HepG2 (cell line): Measurements from ENCODE around the gene CMTM8. TPM values are rescaled to one million over a fixed set of nuclear protein-coding genes. Genes with fewer than 3 reads are reported as not detected.

Experiments
- ASH2L ChIP-seq: fragments of 300-600, 200-600 bp; sonication (generic); IDR thresholded peaks from 2 replicates; pipeline ENCODE4 v1.7.0; 2017; ENCODE audit warnings: low read depth, mild to moderate bottlenecking, moderate library complexity, mixed read lengths, low read length; ENCODE audit not compliant: insufficient read length
- CC2D1A ChIP-seq: sonication (generic); formaldehyde crosslinking; IDR thresholded peaks from 2 replicates; pipeline ENCODE4 v1.8.1; 2023; ENCODE audit warnings: mild to moderate bottlenecking, missing genetic modification reagents
- EHMT2 ChIP-seq: fragments of 200-600 bp; sonication (generic); IDR thresholded peaks from 2 replicates; pipeline ENCODE4 v1.7.0; 2017; ENCODE audit warnings: antibody characterized with exemption, low read depth, low read length, borderline replicate concordance
- HES4 ChIP-seq: sonication (generic); formaldehyde crosslinking; IDR thresholded peaks from 2 replicates; pipeline ENCODE4 v1.9.0; 2021; ENCODE audit warnings: mild to moderate bottlenecking, missing genetic modification reagents, borderline replicate concordance
- HHEX ChIP-seq: IDR thresholded peaks from 2 replicates; pipeline ENCODE4 v1.6.1; 2016; ENCODE audit warnings: control low read depth
- HIVEP1 ChIP-seq: sonication (generic); formaldehyde crosslinking; IDR thresholded peaks from 2 replicates; pipeline ENCODE4 v1.4.0; 2020; ENCODE audit warnings: mild to moderate bottlenecking, missing genetic modification reagents
- HOXD1 ChIP-seq: sonication (generic); formaldehyde crosslinking; IDR thresholded peaks from 2 replicates; pipeline ENCODE4 v1.5.0; 2020; ENCODE audit warnings: missing genetic modification reagents
- MAFF ChIP-seq: IDR thresholded peaks from 2 replicates; pipeline ENCODE4 v1.6.1; 2011; ENCODE audit warnings: low read depth, low read length, improper control_type of control experiment
- TARDBP ChIP-seq: sonication (generic); formaldehyde crosslinking; IDR thresholded peaks from 2 replicates; pipeline ENCODE4 v1.8.0; 2022; ENCODE audit warnings: mild to moderate bottlenecking, missing genetic modification reagents
- U2AF1 ChIP-seq: fragments of 200-400 bp; formaldehyde crosslinking; optimal IDR thresholded peaks from 2 replicates; pipeline ENCODE3; 2017; ENCODE audit warnings: mild to moderate bottlenecking, low read depth, low read length
- U2AF2 ChIP-seq: fragments of 200-400 bp; formaldehyde crosslinking; IDR thresholded peaks from 2 replicates; pipeline ENCODE4 v1.6.1; 2017; ENCODE audit warnings: low read depth, mild to moderate bottlenecking, low read length
- ZNF30 ChIP-seq: sonication (generic); formaldehyde crosslinking; IDR thresholded peaks from 2 replicates; pipeline ENCODE4 v1.5.0; 2020; ENCODE audit warnings: mild to moderate bottlenecking, missing genetic modification reagents
- ZNF350 ChIP-seq: sonication (generic); formaldehyde crosslinking; IDR thresholded peaks from 2 replicates; pipeline ENCODE4 v1.4.0; 2020; ENCODE audit warnings: mild to moderate bottlenecking, low read depth, missing genetic modification reagents, borderline replicate concordance
- ZNF446 ChIP-seq: sonication (generic); formaldehyde crosslinking; IDR thresholded peaks from 2 replicates; pipeline ENCODE4 v1.5.0; 2020; ENCODE audit warnings: mild to moderate bottlenecking, missing genetic modification reagents
- ZNF496 ChIP-seq: sonication (generic); formaldehyde crosslinking; IDR thresholded peaks from 2 replicates; pipeline ENCODE4 v1.8.1; 2023; ENCODE audit warnings: mild to moderate bottlenecking, moderate library complexity, missing genetic modification reagents; ENCODE audit not compliant: insufficient replicate concordance
- ZNF724P ChIP-seq: sonication (generic); formaldehyde crosslinking; IDR thresholded peaks from 2 replicates; pipeline ENCODE4 v1.8.0; 2022; ENCODE audit warnings: missing genetic modification reagents, borderline replicate concordance
- polyA plus RNA-seq, 8 experiments: library from polyadenylated mRNA; depleted of rRNA in 3 of 8; stranded (reverse) in 7 of 8; unstranded in 1 of 8; fragments of >200 nt; fragmentation: Illumina TruSeq in 4 of 8; extraction: Trizol in 4 of 8; gene quantifications; 2 replicates each; pipeline versions ENCODE4 v1.2.1 to v1.2.3, GENCODE V29; 2011 to 2016; ENCODE audit warnings: low read depth in 4 of 8, missing spikeins in 1 of 8, mixed read lengths in 1 of 8; ENCODE audit not compliant: insufficient read depth in 1 of 8
- total RNA-seq, 5 experiments: library from RNA; depleted of rRNA; stranded (reverse); fragments of >200 nt; fragmentation: Illumina TruSeq; extraction: Trizol; gene quantifications; 2 replicates each; pipeline ENCODE4 v1.2.3, GENCODE V29; 2016; ENCODE audit warnings: low read depth in 1 of 5
- TF ChIP-seq, protein P1 (sequence below): sonication (generic); formaldehyde crosslinking; IDR thresholded peaks from 2 replicates; pipeline ENCODE4 v1.8.1; 2022; ENCODE audit warnings: low read depth, mild to moderate bottlenecking, missing genetic modification reagents
- TF ChIP-seq, protein P2 (sequence below): sonication (generic); formaldehyde crosslinking; IDR thresholded peaks from 2 replicates; pipeline ENCODE4 v1.4.0; 2020; ENCODE audit warnings: missing genetic modification reagents
- TF ChIP-seq, protein P3 (sequence below): sonication (generic); formaldehyde crosslinking; IDR thresholded peaks from 2 replicates; pipeline ENCODE4 v1.5.1; 2020; ENCODE audit warnings: mild to moderate bottlenecking, missing genetic modification reagents, moderate library complexity
- TF ChIP-seq, protein P4 (sequence below): sonication (generic); formaldehyde crosslinking; IDR thresholded peaks from 2 replicates; pipeline ENCODE4 v1.9.0; 2021; ENCODE audit warnings: missing genetic modification reagents, mild to moderate bottlenecking, borderline replicate concordance

The CMTM8 gene
- total and polyA plus RNA-seq, 2 of the 13 experiments (the other 11 are each of a cell fraction or from before 2014, with no cell fraction given), result 8.9 to 15.8 TPM

DNA sequence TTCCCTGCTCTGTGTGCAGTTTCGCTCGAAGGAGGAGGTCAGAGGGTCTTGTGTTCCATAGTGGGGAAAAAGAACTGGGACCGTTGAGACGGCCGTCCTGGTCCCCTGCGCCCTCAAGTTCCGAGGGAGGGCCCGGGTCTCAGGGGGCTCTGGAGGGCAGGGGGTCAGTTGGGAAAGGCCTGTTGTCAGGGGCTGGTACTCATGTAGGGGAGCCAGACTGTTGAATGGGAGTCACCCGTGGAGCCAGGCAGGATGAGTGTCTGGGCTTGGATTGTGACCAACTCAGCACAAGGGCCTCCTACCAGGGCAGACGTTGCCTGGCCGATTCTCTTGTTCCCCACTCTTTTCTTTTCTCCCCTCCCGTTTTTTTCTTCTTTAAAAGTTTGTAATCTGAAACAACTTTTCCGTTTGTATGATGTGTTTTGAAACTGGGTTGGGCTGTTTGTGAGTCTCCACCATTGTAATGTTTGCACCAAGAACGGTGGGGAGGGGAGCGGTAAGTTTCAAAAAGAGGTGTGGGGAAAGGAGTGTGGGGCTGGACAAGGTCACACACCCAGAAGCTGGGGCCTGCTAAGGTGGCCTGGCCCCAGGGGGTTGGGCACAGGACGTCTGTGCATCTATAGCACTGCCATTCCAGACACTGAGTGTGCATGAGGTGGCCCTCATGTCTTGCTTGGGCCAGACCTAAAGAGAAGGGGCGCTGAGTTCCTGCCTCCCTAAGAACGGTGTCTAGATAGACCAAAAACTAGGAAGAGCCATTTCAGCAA is 154.2 kb downstream of the CMTM8 start (continued):
- TF ChIP-seq, protein P1, sequence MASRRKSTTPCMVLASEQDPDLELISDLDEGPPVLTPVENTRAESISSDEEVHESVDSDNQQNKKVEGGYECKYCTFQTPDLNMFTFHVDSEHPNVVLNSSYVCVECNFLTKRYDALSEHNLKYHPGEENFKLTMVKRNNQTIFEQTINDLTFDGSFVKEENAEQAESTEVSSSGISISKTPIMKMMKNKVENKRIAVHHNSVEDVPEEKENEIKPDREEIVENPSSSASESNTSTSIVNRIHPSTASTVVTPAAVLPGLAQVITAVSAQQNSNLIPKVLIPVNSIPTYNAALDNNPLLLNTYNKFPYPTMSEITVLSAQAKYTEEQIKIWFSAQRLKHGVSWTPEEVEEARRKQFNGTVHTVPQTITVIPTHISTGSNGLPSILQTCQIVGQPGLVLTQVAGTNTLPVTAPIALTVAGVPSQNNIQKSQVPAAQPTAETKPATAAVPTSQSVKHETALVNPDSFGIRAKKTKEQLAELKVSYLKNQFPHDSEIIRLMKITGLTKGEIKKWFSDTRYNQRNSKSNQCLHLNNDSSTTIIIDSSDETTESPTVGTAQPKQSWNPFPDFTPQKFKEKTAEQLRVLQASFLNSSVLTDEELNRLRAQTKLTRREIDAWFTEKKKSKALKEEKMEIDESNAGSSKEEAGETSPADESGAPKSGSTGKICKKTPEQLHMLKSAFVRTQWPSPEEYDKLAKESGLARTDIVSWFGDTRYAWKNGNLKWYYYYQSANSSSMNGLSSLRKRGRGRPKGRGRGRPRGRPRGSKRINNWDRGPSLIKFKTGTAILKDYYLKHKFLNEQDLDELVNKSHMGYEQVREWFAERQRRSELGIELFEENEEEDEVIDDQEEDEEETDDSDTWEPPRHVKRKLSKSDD (CRISPR knock-in tag), result 0 out of 2 replicates have a peak, but pooled peaks have one; percentile 4
- TF ChIP-seq, protein P2, sequence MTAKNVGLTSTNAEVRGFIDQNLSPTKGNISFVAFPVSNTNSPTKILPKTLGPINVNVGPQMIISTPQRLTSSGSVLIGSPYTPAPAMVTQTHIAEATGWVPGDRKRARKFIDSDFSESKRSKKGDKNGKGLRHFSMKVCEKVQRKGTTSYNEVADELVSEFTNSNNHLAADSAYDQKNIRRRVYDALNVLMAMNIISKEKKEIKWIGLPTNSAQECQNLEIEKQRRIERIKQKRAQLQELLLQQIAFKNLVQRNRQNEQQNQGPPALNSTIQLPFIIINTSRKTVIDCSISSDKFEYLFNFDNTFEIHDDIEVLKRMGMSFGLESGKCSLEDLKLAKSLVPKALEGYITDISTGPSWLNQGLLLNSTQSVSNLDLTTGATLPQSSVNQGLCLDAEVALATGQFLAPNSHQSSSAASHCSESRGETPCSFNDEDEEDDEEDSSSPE (CRISPR knock-in tag), result no peak
- peak; percentile 44; the same call in 1 of the 2 replicates for TF ChIP-seq ZNF350 (CRISPR knock-in tag)
- TF ChIP-seq MAFF, result no peak
- no peak for TF ChIP-seq ZNF30 (CRISPR knock-in tag)
- TF ChIP-seq HES4, result no peak
- peak; percentile 8; the same call in 1 of the 2 replicates for TF ChIP-seq ZNF446 (CRISPR knock-in tag)
- no peak for TF ChIP-seq EHMT2
- TF ChIP-seq ZNF496 (CRISPR knock-in tag), result no peak
- TF ChIP-seq HHEX (CRISPR knock-in tag), result no peak
- TF ChIP-seq CC2D1A (CRISPR knock-in tag), result 0 out of 2 replicates have a peak, but pooled peaks have one; percentile 50
- TF ChIP-seq U2AF2, result 0 out of 2 replicates have a peak, but pooled peaks have one; percentile 15
- TF ChIP-seq, protein P3, sequence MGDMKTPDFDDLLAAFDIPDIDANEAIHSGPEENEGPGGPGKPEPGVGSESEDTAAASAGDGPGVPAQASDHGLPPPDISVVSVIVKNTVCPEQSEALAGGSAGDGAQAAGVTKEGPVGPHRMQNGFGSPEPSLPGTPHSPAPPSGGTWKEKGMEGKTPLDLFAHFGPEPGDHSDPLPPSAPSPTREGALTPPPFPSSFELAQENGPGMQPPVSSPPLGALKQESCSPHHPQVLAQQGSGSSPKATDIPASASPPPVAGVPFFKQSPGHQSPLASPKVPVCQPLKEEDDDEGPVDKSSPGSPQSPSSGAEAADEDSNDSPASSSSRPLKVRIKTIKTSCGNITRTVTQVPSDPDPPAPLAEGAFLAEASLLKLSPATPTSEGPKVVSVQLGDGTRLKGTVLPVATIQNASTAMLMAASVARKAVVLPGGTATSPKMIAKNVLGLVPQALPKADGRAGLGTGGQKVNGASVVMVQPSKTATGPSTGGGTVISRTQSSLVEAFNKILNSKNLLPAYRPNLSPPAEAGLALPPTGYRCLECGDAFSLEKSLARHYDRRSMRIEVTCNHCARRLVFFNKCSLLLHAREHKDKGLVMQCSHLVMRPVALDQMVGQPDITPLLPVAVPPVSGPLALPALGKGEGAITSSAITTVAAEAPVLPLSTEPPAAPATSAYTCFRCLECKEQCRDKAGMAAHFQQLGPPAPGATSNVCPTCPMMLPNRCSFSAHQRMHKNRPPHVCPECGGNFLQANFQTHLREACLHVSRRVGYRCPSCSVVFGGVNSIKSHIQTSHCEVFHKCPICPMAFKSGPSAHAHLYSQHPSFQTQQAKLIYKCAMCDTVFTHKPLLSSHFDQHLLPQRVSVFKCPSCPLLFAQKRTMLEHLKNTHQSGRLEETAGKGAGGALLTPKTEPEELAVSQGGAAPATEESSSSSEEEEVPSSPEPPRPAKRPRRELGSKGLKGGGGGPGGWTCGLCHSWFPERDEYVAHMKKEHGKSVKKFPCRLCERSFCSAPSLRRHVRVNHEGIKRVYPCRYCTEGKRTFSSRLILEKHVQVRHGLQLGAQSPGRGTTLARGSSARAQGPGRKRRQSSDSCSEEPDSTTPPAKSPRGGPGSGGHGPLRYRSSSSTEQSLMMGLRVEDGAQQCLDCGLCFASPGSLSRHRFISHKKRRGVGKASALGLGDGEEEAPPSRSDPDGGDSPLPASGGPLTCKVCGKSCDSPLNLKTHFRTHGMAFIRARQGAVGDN (CRISPR knock-in tag), result no peak; the same call in 1 of the 2 replicates
- TF ChIP-seq HIVEP1 (CRISPR knock-in tag), result no peak; the same call in 1 of the 2 replicates
- TF ChIP-seq ZNF724P, result no peak
- no peak for TF ChIP-seq TARDBP (CRISPR knock-in tag)
- TF ChIP-seq ASH2L, result peak; percentile 57
- no peak for TF ChIP-seq HOXD1 (CRISPR knock-in tag)
- peak; percentile 66 for TF ChIP-seq U2AF1
- TF ChIP-seq, protein P4, sequence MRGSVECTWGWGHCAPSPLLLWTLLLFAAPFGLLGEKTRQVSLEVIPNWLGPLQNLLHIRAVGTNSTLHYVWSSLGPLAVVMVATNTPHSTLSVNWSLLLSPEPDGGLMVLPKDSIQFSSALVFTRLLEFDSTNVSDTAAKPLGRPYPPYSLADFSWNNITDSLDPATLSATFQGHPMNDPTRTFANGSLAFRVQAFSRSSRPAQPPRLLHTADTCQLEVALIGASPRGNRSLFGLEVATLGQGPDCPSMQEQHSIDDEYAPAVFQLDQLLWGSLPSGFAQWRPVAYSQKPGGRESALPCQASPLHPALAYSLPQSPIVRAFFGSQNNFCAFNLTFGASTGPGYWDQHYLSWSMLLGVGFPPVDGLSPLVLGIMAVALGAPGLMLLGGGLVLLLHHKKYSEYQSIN, result no peak
